HL-60/S4 treated with phorbol 12-myristate 13-acetate at 8.2 ng/mL for 4 days and 3 days (cell line): ENCODE data around the gene RFC2.
"Not testable (repeated sequence)": the region's sequence is repeated elsewhere in the genome, so short reads cannot be mapped to it uniquely, and the experiment has no call there.

Source experiments
- in situ Hi-C: fragments of 300-500 bp; cut with MboI; formaldehyde crosslinking; loops from 2 replicates; pipeline ENCODE4 v1.15.0; 2022; ENCODE audit warnings: low sequenced_read_pairs

Gene RFC2

GRCh38 chr7:74220229-74220628 lies 34.0 kb downstream of the RFC2 start:
- in situ Hi-C loops = no loop called here

- in situ Hi-C loops = no loop called here
Observed at GRCh38 chr7:74219416-74219815, 34.8 kb downstream of the RFC2 start.

GRCh38 chr7:74218343-74218698 lies 35.9 kb downstream of the RFC2 start:
- in situ Hi-C loops = no loop called here

GRCh38 chr7:74217455-74218342 lies 36.5 kb downstream of the RFC2 start:
- in situ Hi-C loops = no loop called here

GRCh38 chr7:74216361-74216761 lies 37.8 kb downstream of the RFC2 start:
- in situ Hi-C loops = no loop called here

- in situ Hi-C loops = no loop called here
Observed at GRCh38 chr7:74215921-74216320, 38.3 kb downstream of the RFC2 start.

GRCh38 chr7:74214816-74215630 lies 39.2 kb downstream of the RFC2 start:
- in situ Hi-C loops = no loop called here

- in situ Hi-C loops = no loop called here
Observed at GRCh38 chr7:74212661-74213060, 41.5 kb downstream of the RFC2 start.

GRCh38 chr7:74208241-74208640 lies 46.0 kb downstream of the RFC2 start:
- in situ Hi-C loops = not testable (repeated sequence)

GRCh38 chr7:74207586-74207985 lies 46.6 kb downstream of the RFC2 start:
- in situ Hi-C loops = no loop called here

GRCh38 chr7:74206589-74207120 lies 47.5 kb downstream of the RFC2 start:
- in situ Hi-C loops = no loop called here

- in situ Hi-C loops = not testable (repeated sequence)
Observed at GRCh38 chr7:74206052-74206451, 48.1 kb downstream of the RFC2 start.

GRCh38 chr7:74203956-74204618 lies 50.1 kb downstream of the RFC2 start:
- in situ Hi-C loops = no loop called here

- in situ Hi-C loops = no loop called here
Observed at GRCh38 chr7:74202841-74203556, 51.2 kb downstream of the RFC2 start.

- in situ Hi-C loops = no loop called here
Observed at GRCh38 chr7:74199551-74200355, 54.4 kb downstream of the RFC2 start.

- in situ Hi-C loops = no loop called here
Observed at GRCh38 chr7:74197449-74198124, 56.6 kb downstream of the RFC2 start.

- in situ Hi-C loops = not testable (repeated sequence)
Observed at GRCh38 chr7:74195968-74196654, 58.1 kb downstream of the RFC2 start.

GRCh38 chr7:74195139-74195860 lies 58.9 kb downstream of the RFC2 start:
- in situ Hi-C loops = not testable (repeated sequence)
